ENCODE measurements around the gene CREBL2.

The CREBL2 gene

GRCh38 chr12:12598864-12599263, 12.8 kb upstream of the CREBL2 start:
- no peaks in the 10 kb centered on the region for H3K9me3 ChIP-seq (ENCODE audit: severe bottlenecking)
- H3K27me3 ChIP-seq (ENCODE audit: insufficient read depth, poor library complexity, severe bottlenecking): no peaks in the 10 kb centered on the region
- ATAC-seq (ENCODE audit: low read depth) (no peak), DNase-seq (ENCODE audit: low spot score) (no peak)
- no peaks in the 10 kb centered on the region for H3K4me1 ChIP-seq (ENCODE audit: insufficient read depth, poor library complexity, severe bottlenecking)
- H3K36me3 ChIP-seq (ENCODE audit: low read depth): no peaks in the 10 kb centered on the region
- no peak overlapping the region for H3K4me3 ChIP-seq (ENCODE audit: severe bottlenecking)
- no peak for TF ChIP-seq CTCF (IDR thresholded peaks at IDR 0.05; ENCODE audit: poor library complexity, severe bottlenecking)
- no peak overlapping the region for H3K27ac ChIP-seq (ENCODE audit: poor library complexity, severe bottlenecking)

DNA sequence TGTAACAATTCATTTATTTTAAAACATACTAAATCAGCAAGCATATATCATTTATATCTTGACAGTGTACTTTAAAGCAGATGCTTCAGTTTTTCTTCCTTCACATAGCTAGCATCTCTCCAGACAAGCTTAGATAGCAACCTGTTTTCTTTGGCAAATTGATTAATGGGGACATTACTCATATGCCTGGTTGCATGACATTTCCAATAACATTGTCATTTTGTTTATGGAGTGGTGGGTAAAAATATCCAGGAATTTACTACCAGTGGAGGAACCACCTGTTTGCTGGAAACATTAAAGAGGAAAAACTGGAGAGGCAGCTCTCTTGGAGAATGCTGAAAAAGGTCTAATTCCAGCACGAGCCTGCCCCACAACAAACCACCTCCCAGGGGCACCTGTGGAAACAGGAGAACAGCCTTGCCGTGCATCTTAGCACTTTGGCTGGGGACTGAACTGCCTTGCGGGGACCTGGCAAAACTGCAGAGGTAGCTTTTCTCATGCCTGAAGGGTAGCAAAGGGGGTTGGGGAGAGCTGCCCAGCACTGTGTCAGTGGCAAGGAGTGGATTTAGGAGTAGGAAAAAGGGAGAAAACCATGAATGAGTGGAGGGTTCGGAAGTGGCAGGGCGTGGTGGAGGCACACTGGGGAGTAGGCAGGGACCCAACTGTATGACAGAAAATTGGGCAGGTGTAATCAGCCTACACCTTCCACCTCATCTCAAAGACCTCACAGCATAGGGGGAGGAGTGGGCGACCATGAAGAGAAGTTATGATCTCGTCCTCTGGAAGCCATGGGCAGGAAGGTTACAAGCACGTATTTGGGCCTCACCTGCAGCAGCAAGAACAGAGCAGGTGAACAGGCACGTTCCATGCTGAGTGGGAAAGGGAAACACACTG, 11.7 kb upstream of the CREBL2 start:
- H3K36me3 ChIP-seq (ENCODE audit: low read depth): no peaks in the 10 kb centered on the region
- H3K4me3 ChIP-seq (ENCODE audit: severe bottlenecking): no peak overlapping the region
- no peak for TF ChIP-seq CTCF (IDR thresholded peaks at IDR 0.05; ENCODE audit: poor library complexity, severe bottlenecking)
- no peak for DNase-seq (ENCODE audit: low spot score)
- no peak overlapping the region for H3K27ac ChIP-seq (ENCODE audit: poor library complexity, severe bottlenecking)
- no peaks in the 10 kb centered on the region for H3K27me3 ChIP-seq (ENCODE audit: insufficient read depth, poor library complexity, severe bottlenecking)
- ATAC-seq (ENCODE audit: low read depth): no peak
- no peaks in the 10 kb centered on the region for H3K9me3 ChIP-seq (ENCODE audit: severe bottlenecking)
- no peaks in the 10 kb centered on the region for H3K4me1 ChIP-seq (ENCODE audit: insufficient read depth, poor library complexity, severe bottlenecking)

DNA sequence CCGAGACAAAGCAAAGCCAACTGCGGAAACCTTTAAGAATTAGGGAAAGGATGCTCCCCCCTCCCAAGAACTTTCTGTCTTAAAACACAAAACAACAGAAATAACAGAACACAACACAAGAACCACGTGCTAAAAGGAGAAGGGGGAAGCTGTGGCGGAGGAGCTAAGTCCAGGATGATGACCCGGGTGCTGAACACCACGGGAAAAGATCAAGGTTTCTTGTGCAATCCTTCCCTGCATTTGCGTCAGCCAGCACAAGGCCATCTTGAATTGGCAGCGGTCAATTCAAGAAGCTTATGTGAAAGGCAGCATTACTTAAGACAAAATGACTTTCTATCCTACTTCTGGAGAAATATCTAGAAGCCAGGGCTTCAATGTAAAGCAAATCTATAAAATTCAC, 11.0 kb upstream of the CREBL2 start:
- no peak for DNase-seq (ENCODE audit: low spot score)
- Histone ChIP-seq H3K36me3 (ENCODE audit: low read depth) (no peaks in the 10 kb centered on the region), H3K27ac (ENCODE audit: poor library complexity, severe bottlenecking) (no peak overlapping the region), H3K9me3 (ENCODE audit: severe bottlenecking) (no peaks in the 10 kb centered on the region), H3K4me1 (ENCODE audit: insufficient read depth, poor library complexity, severe bottlenecking) (no peaks in the 10 kb centered on the region), H3K27me3 (ENCODE audit: insufficient read depth, poor library complexity, severe bottlenecking) (no peaks in the 10 kb centered on the region), H3K4me3 (ENCODE audit: severe bottlenecking) (no peak overlapping the region)
- no peak for ATAC-seq (ENCODE audit: low read depth)
- no peak for TF ChIP-seq CTCF (IDR thresholded peaks at IDR 0.05; ENCODE audit: poor library complexity, severe bottlenecking)

DNA sequence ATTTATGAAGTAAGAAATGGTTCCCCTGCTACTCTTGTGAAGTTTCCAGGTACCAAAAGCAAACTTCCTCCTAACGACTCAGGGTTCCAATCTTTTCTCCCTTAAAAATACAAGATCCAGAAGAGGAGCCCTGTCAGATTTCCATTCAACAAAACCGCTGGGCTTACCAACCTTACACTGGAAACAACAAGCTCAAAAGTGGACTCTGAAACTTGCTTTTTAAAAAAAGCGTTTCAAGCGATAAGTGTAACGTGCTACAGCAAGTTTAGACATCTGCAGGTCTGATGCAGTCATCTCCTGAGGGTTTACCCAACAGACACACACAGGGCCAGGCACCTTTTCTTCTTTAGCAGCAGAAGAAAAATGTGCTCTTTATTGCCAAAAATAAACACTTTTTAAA, 6.9 kb upstream of the CREBL2 start:
- Histone ChIP-seq H3K4me3 (ENCODE audit: severe bottlenecking) (no peak overlapping the region), H3K27me3 (ENCODE audit: insufficient read depth, poor library complexity, severe bottlenecking) (no peaks in the 10 kb centered on the region), H3K9me3 (ENCODE audit: severe bottlenecking) (no peaks in the 10 kb centered on the region), H3K36me3 (ENCODE audit: low read depth) (no peaks in the 10 kb centered on the region), H3K4me1 (ENCODE audit: insufficient read depth, poor library complexity, severe bottlenecking) (peaks cover 8% of the 10 kb centered on the region), H3K27ac (ENCODE audit: poor library complexity, severe bottlenecking) (no peak overlapping the region)
- ATAC-seq (ENCODE audit: low read depth) (no peak), DNase-seq (ENCODE audit: low spot score) (no peak)
- no peak for TF ChIP-seq CTCF (IDR thresholded peaks at IDR 0.05; ENCODE audit: poor library complexity, severe bottlenecking)
